Raji (cell line): Measurements from ENCODE around the gene PLEKHJ1.

Experiments
- POLR2A ChIP-seq: IDR thresholded peaks from 2 replicates; pipeline ENCODE4 v1.6.1; 2011; ENCODE audit warnings: low read depth, low read length, control low read depth; ENCODE audit not compliant: insufficient read depth

PLEKHJ1 gene

DNA sequence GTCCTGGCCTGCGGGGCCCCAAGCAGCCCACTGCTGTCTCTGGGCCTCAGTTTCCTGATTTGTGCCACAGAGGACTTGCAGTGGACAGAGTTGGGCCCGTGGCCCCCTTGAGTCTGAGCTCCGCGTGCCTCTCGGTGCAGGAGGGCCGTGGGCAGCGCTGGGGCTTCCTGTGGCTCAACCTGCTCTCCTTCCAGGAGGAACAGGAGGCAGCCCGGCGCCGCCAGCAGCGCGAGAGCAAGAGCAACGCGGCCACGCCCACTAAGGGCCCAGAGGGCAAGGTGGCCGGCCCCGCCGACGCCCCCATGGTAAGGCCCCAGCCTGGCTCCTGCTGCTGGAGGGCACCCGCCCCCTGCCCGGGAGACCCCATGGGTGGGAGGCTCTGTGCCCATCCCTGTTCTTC lies 25.9 kb downstream of the PLEKHJ1 start:
- no peak for TF ChIP-seq POLR2A

DNA sequence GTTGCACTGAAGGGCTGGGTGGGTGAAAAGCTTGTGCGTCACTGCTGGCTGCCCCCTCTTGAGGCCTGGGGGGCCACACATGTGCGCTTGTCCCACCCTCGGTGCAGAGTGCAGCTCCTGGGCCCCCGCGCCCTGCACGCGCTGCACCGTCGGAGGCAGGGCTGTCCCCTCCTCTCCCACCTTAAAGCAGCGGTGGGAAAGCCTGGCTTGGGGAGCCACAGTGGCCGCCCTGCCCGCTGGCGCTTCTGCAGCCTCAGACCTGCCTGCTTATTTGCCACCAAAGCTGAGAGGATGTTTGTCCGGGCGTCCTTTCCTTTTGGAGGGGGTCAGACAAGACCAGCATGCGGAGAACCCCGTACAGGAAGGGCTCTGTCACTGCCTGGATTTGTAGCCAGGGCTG lies 26.7 kb downstream of the PLEKHJ1 start:
- no peak for TF ChIP-seq POLR2A

DNA sequence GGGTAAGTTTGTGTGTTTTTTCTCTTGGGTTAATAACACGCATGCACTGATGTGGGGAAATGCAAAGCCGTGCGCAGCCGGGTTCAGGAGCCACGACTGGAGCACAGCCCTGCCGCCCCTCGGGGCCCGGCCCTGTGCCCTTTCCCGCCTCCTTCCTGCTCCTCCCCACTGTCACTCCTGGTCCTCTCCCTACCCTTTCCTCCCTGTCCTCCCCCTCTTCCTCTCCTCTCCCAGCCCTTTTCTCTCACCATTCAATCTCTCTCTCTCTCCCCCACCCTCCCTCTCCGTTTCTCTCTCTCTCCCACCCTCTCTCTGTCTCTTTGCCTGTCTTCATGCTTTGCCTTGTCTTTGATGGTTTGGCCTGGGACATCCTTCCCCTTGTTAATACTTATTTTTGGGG lies 27.2 kb downstream of the PLEKHJ1 start:
- no peak for TF ChIP-seq POLR2A

DNA sequence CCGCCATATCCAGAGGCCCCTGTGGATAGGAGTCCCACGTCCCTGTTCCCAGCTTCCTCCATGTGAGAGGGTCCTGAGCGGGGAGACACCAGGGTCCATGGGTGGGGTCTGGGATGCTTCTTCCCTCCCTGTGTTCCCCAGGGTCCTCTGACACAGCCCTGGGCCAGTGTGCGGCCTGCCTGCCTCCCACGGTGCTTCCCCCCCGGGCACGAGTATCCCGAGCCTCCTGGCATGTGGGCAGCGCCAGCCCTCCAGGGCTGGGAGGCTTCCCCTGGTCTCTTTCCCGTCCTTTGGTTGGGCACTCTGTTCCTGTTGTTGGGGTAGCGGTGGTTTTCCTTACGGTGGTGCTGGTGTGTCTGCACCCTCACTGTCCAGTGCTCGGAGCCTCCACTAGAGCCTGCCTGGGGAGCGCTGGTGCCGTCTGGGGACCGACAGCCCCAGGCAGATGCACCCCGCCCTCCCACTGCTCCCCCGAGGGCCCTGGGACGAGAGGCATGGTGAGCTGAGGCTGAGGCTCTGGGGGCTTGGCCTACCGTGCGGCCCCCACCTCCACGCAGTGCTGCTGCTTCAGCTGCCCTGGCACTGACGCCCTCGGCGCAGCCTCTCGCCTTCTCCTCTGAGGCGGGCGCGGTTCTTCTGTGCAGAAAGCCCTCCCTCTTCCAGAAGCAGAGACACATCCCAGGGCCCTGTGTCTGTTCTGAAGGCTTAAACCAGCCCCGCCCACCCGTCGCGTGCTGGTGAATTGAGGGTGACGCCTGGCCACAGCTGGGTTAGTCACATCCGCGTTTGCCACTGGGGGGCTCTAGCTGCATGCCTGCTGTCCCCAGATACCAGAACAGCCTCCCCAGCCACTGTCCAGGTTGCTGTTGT lies 27.9 kb downstream of the PLEKHJ1 start:
- no peak for TF ChIP-seq POLR2A

DNA sequence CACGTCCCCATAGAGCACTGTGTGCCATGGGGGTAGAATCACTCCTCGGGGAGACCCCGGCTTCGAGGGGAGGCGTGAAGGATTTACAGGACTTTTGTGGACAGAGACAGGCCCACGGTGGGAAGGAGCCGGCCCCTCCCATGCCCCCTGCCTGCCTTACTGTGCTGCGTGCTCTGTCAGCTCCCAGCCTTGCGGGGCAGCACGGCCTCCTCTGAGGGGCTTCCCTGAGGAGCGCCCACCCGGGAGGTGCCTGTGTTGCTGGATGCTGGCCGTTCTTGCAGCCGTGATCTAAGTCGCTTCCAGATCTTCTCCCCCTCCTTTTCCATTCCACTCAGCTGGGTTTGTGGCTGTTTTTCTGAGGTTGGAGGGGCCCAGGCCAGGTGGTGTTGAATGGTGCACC lies 29.1 kb downstream of the PLEKHJ1 start:
- TF ChIP-seq POLR2A = no peak

DNA sequence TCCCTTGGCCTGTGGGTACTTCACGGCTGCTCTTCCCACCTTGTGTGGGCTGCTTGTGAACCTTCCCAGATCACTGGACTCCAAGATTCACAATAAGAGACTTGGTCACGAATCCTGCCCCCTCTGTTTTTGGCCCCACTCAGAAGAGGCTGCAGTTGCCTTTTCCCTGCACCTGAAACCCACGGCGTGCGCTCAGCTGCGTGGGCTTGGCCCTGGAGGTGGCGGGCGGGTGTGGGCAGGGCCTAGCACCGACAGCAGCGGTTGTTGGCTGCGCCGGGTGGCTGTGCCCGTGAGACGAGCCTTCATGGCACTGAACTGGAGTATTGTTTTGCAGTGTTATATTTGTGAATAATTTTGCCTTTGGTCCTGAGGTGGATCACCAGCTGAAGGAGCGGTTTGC lies 33.8 kb downstream of the PLEKHJ1 start:
- no peak for TF ChIP-seq POLR2A

DNA sequence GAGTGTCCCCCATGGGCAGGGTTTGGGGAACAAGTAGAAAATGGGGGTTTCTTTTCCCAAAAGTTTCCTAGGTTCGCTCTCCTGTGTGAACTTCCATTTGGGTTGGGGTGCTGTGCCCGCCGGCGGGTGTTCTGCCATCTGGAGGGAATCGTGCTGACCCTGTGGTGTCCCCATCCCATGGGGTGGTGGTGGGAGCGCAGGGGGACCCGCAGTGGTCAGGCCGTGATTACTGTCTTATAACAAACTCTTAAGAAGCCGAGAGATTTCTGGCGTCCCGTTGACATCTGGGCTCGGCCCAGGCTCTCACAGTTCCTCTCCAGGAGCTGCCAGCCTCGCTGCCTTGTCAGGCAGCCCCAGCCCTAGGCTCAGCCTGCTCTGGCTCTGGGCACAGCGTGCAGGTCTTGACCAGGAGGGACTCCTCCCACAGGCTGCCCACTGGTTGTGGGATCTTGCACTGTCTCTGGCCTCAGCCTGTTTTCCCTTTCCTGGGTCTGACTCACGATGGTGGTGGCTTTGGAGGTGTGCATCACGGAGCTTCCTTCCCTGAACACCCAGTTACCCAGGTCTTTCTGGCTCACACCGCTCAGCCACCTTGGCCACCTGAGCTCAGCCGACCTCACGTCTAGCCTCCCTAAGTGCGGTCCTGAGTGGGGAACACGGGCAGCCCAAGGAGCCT lies 34.5 kb downstream of the PLEKHJ1 start:
- TF ChIP-seq POLR2A = no peak

DNA sequence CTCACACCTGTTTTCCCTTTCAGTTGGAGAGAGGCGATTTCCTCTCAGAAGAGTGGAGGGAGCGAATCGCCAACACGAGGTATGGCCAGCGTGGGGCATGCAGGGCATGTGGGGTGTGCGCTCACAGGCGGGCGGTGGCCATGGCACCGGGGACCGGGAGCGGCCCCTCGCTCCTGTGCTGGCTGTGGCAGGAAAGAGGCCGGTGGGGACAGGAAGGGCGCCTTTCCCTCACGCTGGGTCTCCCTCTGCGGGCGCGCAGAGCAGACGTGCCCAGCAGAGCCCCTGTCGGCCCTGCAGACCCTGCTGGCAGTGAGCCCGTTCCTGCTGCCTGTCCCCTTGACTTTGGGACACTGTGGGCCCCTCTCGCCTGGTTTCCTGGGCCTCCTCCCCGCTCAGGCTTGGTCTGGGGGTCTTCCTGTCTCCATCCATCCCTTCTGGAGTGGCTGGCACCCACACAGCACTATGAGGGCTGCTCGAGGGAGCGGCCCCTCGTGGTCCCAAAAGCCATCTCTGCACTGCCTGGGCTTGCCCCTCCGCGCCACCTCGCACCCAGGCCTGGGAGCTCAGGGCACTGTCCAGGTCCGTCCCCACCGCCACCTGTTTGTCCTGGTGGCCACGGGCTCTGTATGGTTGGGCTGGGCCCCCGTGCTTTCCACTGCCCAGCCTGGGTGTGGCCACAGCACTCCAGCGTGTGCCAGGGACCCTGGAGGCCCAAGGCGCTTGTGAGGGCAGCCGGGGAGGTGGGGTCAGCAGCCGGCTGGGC lies 36.1 kb downstream of the PLEKHJ1 start:
- no peak for TF ChIP-seq POLR2A

DNA sequence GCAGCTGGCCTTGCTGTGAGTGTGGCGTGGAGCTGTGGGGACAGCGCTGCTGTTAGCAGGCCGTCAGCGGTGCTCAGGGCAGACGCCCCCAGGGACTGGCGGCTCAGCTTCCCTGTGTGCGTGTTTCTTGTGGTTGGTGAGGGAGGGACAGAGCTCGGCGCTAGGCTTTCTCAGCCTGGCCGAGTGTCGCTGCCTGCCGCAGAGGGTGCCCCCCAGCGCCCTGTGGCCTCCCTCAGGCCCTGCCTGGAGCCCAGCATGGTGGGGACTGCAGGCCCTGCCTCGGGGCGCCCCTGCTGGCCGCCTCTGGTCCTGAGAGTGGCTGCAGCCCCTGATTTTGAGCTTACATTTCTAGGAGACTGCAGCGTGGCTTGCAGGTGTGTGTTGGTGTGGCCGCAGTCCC lies 36.9 kb downstream of the PLEKHJ1 start:
- TF ChIP-seq POLR2A = no peak

DNA sequence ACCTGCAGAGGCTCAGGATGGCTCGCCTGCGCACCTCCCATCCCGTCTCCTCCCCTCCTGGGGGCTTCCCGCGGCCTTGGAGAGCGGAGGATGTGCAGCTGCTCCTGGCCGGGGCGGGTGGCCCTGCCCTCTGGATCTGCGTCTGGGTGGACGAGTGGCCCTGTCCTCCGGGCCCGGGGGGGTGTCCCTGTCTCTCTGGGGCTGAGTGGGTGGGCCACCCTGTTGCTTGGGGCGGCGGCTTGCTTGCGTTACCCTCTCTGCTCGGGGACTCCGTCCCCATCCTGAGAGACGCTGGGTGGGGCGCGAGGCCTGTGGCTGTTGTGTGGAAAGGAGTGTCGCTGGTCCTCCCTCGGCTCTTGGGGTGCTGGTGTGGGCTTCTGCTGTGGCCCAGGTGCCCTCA lies 37.8 kb downstream of the PLEKHJ1 start:
- no peak for TF ChIP-seq POLR2A

DNA sequence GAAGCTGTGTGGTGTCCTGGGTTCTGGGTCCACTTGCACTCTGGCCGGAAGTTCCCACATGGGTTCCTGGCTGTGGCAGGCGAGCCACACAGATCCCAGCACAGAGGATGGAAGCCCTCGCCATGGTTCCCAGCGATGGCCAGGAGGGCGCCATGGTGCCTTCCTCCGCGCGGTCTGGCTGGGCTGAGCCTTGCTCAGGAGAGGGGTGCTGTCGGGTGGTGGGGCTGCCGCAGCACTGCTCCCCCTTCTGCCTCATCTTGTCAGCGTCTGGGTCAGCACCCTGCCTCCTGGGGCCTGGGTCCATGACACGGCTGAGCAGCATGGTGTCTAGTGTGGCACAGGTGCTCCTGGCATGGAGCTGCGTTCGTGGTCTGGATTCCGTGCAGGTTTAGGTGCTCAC lies 38.9 kb downstream of the PLEKHJ1 start:
- no peak for TF ChIP-seq POLR2A

DNA sequence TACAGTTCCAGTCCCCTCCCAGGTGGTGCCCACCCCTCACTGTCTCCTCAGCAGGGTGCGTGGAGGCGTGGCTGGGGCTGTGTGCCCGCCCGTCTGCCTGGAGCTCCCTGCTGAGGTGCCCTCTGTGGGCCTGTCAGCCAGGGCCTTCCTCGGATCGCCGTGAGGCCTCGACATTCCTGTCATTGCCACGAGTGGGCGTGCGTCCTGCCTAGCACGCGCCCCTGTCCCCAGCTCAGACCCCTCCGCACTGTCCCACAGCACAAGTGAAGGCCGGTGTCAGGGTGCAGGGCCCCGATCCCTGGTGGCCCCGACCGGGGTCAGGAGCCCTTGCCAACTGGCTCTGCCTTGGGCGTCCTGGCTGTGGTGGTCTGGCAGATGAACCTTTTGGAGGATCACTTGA lies 40.2 kb downstream of the PLEKHJ1 start:
- TF ChIP-seq POLR2A = no peak

DNA sequence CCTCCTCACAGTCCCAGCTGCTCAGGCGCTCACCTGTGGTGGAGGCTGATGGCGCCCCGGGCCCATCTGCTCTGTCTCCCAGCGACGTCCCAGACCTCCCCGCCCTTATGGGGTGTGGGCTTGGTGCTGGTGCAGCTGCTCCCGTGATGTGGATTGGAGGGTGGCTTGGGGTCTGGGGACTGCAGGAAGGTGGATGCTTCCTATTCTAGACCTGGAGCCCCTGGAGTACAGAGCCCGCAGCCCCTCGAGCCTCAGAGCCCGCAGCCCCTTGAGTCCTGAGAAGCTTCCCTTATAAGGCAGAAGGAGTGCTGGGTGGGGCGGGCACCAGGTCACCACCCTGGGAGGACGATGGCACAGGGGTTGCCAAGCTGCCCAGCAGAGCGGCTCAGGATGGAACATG lies 40.8 kb downstream of the PLEKHJ1 start:
- no peak for TF ChIP-seq POLR2A

DNA sequence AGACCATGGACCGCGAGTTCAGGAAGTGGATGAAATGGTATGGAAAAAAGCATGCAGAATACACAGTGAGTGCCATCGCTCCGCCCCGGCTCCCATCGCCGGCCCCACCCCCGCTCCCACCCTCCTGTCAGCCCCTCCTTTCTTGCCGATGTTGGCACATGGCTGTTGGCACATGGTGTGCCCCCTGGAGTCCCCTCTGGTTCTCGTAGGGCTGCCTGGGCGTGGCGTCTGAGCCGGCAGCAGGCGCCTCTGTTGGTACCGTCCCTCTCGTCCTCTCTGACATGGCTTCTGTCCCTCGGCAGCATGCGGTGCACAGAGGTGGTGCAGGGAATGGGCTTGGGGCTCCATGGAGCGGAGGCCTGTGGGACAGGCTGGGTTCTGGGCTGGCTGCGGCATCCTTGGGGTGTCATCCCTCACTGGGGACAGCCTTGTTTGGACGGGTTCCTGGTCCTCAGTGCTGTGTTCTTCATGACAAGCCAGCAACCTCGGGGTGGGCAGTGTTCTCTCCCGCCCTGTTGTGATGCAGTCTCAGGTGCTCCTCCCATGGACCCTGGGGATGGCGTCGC lies 41.5 kb downstream of the PLEKHJ1 start:
- TF ChIP-seq POLR2A = no peak

DNA sequence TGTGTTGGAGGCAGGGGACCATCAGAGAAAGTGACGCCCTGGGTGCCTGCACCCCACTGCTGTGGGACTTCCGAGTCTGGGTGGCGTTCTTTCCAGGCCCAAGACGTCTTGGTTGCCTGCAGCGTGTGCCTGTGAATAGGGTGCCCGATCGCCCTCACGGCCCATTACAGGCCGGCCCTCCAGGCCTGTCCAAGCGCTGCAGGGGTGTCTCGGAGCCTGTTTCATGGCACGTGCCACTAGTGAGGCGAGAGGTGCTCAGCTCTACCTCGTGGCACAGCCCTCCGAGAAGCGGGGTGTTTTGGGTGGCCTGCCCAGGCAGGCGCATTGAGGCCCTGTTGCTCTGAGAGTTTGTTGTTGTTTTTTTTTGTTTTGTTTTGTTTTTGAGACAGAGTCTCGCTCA lies 42.3 kb downstream of the PLEKHJ1 start:
- TF ChIP-seq POLR2A = no peak

DNA sequence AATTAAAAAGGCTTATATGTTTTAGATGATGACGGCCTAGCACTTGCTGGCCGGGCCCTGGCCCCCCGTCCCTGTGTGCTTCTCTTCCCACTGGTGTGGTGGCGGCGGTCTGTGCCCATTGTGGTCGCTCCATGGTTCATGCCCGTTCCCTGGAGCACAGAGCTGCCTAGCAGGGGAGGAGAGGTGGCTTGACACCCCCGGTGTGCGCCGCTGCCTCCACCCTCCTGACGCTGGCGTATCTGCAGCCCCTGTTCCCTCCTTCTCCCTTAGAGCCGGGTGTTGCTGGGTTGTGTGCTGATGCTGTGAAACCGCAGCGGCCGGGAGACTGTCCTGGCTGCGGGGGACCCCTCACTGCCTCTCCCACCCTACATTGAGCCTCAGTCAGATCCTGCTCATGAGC lies 43.3 kb downstream of the PLEKHJ1 start:
- TF ChIP-seq POLR2A = no peak
